OCI-LY3 (cell line): ENCODE measurements around the gene SEMA3G.

Experiments used
- H2AFZ ChIP-seq: fragments of 200-600, 300-600 bp; shearing (Covaris generic); 2 replicates; pipeline ENCODE4 v1.6.0; 2014; ENCODE audit warnings: antibody characterized with exemption, low read depth, low read length
- H3K27ac ChIP-seq: fragments of 200-600, 300-600 bp; sonication (generic); 2 replicates; pipeline ENCODE4 v1.5.1; 2014; ENCODE audit warnings: mild to moderate bottlenecking, low read length, moderate library complexity, mixed read lengths
- H3K27me3 ChIP-seq: fragments of 200-600, 300-600 bp; sonication (generic); 2 replicates; pipeline ENCODE4 v1.6.1; 2014; ENCODE audit warnings: low read depth, low read length, mixed read lengths
- H3K36me3 ChIP-seq: fragments of 200-600, 300-600 bp; sonication (generic); replicated peaks from 2 replicates; pipeline ENCODE3; 2014; ENCODE audit warnings: low read depth, low read length, mixed read lengths
- H3K4me1 ChIP-seq: fragments of 300-600, 200-600 bp; sonication (generic); 2 replicates; pipeline ENCODE4 v1.6.1; 2014; ENCODE audit warnings: low read length, mixed read lengths
- H3K4me2 ChIP-seq: fragments of 200-600, 300-600 bp; sonication (generic); 2 replicates; pipeline ENCODE4 v1.6.1; 2014; ENCODE audit warnings: low read length, mixed read lengths
- H3K4me3 ChIP-seq: fragments of 300-600, 200-600 bp; sonication (generic); 2 replicates; pipeline ENCODE4 v1.5.1; 2014; ENCODE audit warnings: antibody characterized with exemption, mild to moderate bottlenecking, low read length, moderate library complexity
- H3K79me2 ChIP-seq: fragments of 300-600, 200-600 bp; shearing (Covaris generic); 2 replicates; pipeline ENCODE4 v1.6.1; 2014; ENCODE audit warnings: mild to moderate bottlenecking, low read length, mixed read lengths
- H3K9ac ChIP-seq: fragments of 300-600, 200-600 bp; shearing (Covaris generic); 2 replicates; pipeline ENCODE4 v1.6.0; 2014; ENCODE audit warnings: mild to moderate bottlenecking, low read length, moderate library complexity
- H3K9me3 ChIP-seq: fragments of 200-600, 300-600 bp; shearing (Covaris generic); 2 replicates; pipeline ENCODE4 v1.6.1; 2014; ENCODE audit warnings: low read length, mixed read lengths; ENCODE audit not compliant: insufficient read depth
- H4K20me1 ChIP-seq: fragments of 200-600, 300-600 bp; sonication (generic); 2 replicates; pipeline ENCODE4 v1.6.1; 2016; ENCODE audit warnings: low read length, mixed read lengths; ENCODE audit not compliant: insufficient read depth
- CTCF ChIP-seq: fragments of 200-600, 300-600 bp; sonication (generic); IDR thresholded peaks from 2 replicates; pipeline ENCODE4 v1.5.1; 2014; ENCODE audit warnings: antibody characterized with exemption, low read length, low read depth
- EZH2phosphoT487 ChIP-seq: fragments of 200-600 bp; shearing (Covaris generic); IDR thresholded peaks from 2 replicates; pipeline ENCODE4 v1.6.1; 2018; ENCODE audit warnings: antibody characterized with exemption, mixed run types, low read depth

SEMA3G gene

GRCh38 chr3:52387481-52387880 lies 57.4 kb downstream of the SEMA3G start:
- H3K4me3 ChIP-seq: no peak overlapping the region
- H3K9ac ChIP-seq: no peak overlapping the region
- no peaks in the 10 kb centered on the region for H3K27me3 ChIP-seq
- no peaks in the 10 kb centered on the region for H4K20me1 ChIP-seq
- H2AFZ ChIP-seq: no peak overlapping the region
- H3K79me2 ChIP-seq: no peaks in the 10 kb centered on the region
- no peak overlapping the region for H3K27ac ChIP-seq
- H3K4me2 ChIP-seq: no peak overlapping the region
- H3K36me3 ChIP-seq: no peaks in the 10 kb centered on the region
- H3K4me1 ChIP-seq: peaks cover 4% of the 10 kb centered on the region; the same call in 1 of the 2 replicates
- TF ChIP-seq EZH2phosphoT487 (no peak), CTCF (no peak)
- no peaks in the 10 kb centered on the region for H3K9me3 ChIP-seq

- peak; percentile 90 for TF ChIP-seq CTCF
- no peak for TF ChIP-seq EZH2phosphoT487
- H3K36me3 ChIP-seq: no peaks in the 10 kb centered on the region
- no peak overlapping the region for H3K4me2 ChIP-seq
- no peak overlapping the region for H3K27ac ChIP-seq
- no peak overlapping the region for H2AFZ ChIP-seq
- H3K27me3 ChIP-seq: no peaks in the 10 kb centered on the region
- H3K79me2 ChIP-seq: no peaks in the 10 kb centered on the region
- no peak overlapping the region for H3K4me3 ChIP-seq
- H3K9ac ChIP-seq: no peak overlapping the region
- H4K20me1 ChIP-seq: no peaks in the 10 kb centered on the region
- H3K9me3 ChIP-seq: no peaks in the 10 kb centered on the region
- no peaks in the 10 kb centered on the region for H3K4me1 ChIP-seq
Observed at GRCh38 chr3:52385157-52385556, 59.7 kb downstream of the SEMA3G start.

GRCh38 chr3:52384019-52384761 lies 60.7 kb downstream of the SEMA3G start:
- Histone ChIP-seq H3K9ac (no peak overlapping the region), H3K4me1 (no peaks in the 10 kb centered on the region), H3K27ac (no peak overlapping the region), H3K27me3 (no peaks in the 10 kb centered on the region), H2AFZ (no peak overlapping the region), H4K20me1 (no peaks in the 10 kb centered on the region), H3K36me3 (no peaks in the 10 kb centered on the region), H3K4me2 (no peak overlapping the region), H3K9me3 (no peaks in the 10 kb centered on the region), H3K4me3 (no peak overlapping the region), H3K79me2 (no peaks in the 10 kb centered on the region)
- no peak for TF ChIP-seq CTCF
- no peak for TF ChIP-seq EZH2phosphoT487

GRCh38 chr3:52383446-52383845 lies 61.5 kb downstream of the SEMA3G start:
- no peak overlapping the region for H3K27ac ChIP-seq
- H2AFZ ChIP-seq: no peak overlapping the region
- no peaks in the 10 kb centered on the region for H3K4me1 ChIP-seq
- H3K4me2 ChIP-seq: no peak overlapping the region
- no peaks in the 10 kb centered on the region for H3K36me3 ChIP-seq
- H4K20me1 ChIP-seq: no peaks in the 10 kb centered on the region
- no peaks in the 10 kb centered on the region for H3K9me3 ChIP-seq
- H3K4me3 ChIP-seq: no peak overlapping the region
- H3K9ac ChIP-seq: no peak overlapping the region
- TF ChIP-seq EZH2phosphoT487 (no peak), CTCF (no peak)
- H3K79me2 ChIP-seq: no peaks in the 10 kb centered on the region
- H3K27me3 ChIP-seq: no peaks in the 10 kb centered on the region
